ENCODE measurements around the gene HAND2.

HAND2 gene

DNA sequence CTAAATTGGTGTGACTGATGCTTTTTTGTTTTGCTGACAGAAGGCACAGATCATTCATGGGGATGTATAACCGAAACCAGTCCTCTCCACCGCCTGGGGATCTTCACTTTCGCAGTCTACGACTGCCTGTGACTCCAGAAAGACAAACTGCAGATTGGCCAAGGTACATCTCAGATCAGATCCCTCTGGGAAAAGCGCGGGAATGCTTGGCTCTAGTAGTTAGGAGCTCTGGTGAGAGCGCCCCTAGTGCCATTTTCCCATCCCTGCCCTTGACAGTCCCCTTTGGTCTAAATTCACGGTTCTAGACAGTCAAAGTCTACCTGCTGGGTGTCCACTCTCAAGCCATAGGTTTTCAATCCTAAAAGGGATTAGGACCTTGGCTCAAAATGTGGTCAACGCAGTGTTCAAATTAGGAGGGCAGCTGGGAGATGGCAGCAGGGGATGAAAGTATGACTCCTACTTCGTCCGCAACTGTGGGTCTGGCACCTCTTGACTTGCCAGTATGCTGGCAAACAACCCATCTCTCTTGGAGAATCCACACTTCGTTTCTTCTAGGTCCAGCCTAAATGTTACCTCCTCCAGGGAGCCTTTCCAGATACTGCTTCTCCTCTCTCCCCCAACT, 6.9 kb upstream of the HAND2 start:
- no peak for DNase-seq (ENCODE audit: low read depth, low spot score)

GRCh38 chr4:173535957-173536356, 5.9 kb upstream of the HAND2 start:
- DNase-seq (ENCODE audit: low read depth, low spot score) = no peak

GRCh38 chr4:173535165-173535902, 5.3 kb upstream of the HAND2 start:
- DNase-seq (ENCODE audit: low read depth, low spot score) = no peak

- DNase-seq (ENCODE audit: low read depth, low spot score) = no peak
These were observed 4.4 kb upstream of the HAND2 start for GRCh38 chr4:173534434-173534833.

GRCh38 chr4:173532725-173533511, 2.9 kb upstream of the HAND2 start:
- DNase-seq (ENCODE audit: low read depth, low spot score) = no peak

DNA sequence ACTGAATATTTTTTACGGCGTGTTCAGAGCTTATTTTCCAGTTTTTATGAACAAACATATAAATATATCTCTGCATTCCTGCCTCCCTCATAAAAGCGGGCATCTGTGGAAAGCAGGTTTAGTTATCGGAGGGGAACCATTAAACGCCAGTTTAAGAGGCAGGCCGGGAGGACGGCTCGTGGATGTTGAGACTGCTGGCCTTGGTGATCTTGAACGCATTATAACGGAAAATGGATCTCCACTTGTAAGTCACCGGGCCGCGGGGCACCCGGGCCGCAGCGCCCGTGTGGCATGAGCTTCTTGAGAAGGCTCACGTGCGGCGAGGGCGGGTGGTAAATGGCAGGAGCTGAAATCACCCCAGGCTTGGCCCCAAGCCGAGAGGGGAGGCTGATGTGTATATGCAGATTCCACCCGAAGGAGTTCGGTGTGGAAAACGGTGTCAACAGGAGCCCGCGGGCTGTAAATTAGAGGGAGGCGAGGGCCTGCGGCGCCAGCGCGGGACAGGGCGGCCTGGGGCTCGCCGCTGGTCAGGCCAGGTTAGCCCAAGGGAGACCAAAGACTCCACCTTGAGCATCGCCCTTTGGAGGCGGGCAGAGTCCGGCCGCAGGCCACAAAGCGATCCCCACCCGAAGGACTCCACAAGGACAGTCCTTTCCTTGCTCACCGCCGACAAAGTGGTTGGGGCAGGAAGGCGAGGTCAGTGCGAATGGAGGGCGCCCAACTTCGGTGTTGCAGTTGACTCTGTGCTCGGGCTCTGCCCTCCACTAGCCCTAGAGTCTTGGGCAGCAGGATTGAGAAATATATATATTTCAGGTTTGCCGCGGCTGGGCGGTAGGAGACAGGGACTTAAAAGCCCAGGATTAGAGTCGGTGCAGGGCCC, 1.3 kb upstream of the HAND2 start:
- no peak for DNase-seq (ENCODE audit: low read depth, low spot score)

- no peak for DNase-seq (ENCODE audit: low read depth, low spot score)
These were observed 477 bp upstream of the HAND2 start for GRCh38 chr4:173530326-173531085.

- no peak for DNase-seq (ENCODE audit: low read depth, low spot score)
These were observed 1.4 kb downstream of the HAND2 start for GRCh38 chr4:173528378-173529321.

DNA sequence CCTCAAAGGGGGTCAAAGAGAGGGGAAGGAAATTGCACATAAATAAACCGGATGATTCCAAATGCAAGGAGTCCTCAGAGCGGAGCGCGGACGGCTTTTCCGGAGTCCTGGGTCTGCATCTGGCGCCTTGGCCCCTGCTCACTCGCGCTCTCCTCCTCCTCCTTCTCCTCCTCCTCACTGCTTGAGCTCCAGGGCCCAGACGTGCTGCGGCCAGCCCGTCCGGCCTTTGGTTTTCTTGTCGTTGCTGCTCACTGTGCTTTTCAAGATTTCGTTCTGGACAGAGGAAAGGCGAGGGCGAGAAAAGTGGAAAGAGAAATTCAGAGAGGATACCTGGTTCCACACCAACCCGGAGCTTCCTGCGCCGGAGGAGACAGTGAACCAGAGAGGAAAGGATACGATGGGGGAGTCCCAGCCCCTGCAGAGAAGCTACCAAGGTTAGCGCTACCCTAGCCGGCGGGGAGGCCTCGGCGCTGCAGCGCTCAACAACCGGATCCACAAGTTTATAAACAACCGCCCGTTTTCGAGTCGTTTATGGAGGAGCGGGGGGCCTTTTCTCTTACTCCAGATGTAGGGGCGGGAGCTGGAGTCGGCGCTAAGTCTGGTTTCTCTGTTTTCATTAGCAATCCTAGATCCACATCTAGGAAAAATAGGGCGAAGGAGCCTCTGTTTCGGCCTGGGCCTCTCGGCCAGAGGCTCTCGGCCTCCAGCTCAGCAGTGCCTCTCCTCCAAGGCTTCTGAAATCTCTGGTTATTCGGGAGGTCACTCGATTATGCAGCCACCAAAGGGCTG, 2.7 kb downstream of the HAND2 start:
- DNase-seq (ENCODE audit: low read depth, low spot score) = no peak

DNA sequence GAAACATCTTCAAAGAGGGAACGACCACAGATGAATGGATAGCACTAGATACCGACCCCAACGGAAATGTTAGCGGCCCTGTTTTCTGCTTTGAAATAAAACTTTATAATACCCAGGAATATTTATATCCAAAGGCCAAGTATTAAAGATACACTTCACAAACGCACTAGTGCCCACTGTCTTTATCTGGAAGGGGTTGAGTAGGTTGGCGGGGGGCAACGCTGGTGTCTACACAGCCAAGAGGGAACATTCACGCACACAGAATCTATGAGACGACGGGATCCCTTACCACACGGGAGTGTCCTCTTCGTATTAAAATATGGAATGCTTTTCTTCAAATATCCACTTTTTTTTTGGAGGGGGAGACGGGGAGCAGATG, 3.3 kb downstream of the HAND2 start:
- no peak for DNase-seq (ENCODE audit: low read depth, low spot score)

- DNase-seq (ENCODE audit: low read depth, low spot score) = no peak
These were observed 4.0 kb downstream of the HAND2 start for GRCh38 chr4:173526027-173526482.

- no peak for DNase-seq (ENCODE audit: low read depth, low spot score)
These were observed 4.7 kb downstream of the HAND2 start for GRCh38 chr4:173525118-173526011.

DNA sequence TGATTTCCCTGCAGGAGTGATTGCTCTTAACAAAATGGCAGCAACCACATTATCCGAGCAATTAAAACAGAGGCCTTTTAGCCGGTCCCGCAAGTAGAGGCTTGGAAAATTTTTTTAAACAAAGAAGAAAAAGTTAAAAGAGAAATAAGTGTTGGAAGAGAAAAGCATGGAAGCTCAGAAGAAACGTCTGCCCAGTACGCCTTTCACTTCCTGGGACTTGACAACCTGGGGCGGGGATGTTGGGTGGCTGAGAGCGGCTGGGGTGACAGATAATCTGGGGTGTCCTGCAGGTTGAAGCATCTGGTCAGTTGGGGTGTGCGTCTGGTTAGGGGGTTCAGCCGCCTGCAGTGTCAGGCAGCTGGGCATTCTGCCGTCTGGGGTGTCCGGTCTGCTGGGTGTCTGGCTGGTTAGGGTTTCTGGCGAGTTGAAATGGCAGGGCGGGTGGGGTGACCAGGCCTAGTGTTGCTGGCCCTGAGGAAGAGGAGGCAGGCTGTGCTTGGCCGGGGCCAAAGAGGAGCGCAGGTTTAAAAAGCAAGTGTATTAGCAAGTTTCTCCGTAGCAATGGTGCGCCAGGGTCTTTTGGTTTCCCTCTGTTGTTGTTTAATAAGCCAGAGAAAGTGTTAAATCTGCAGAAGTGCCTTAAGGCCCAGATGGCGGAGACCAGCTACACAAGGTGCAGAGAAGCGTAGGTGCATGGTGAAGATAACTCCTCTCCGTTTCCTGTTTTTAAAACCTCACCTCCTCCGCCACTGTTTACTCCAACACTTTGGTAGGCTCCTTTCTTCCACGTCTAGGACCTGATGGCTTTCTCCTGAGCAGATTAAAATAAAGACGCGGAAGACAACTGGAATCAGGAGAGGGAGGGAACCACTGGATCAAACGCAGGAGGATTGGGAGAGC, 5.6 kb downstream of the HAND2 start:
- DNase-seq (ENCODE audit: low read depth, low spot score) = no peak

GRCh38 chr4:173522951-173523395, 7.1 kb downstream of the HAND2 start:
- DNase-seq (ENCODE audit: low read depth, low spot score) = no peak

DNA sequence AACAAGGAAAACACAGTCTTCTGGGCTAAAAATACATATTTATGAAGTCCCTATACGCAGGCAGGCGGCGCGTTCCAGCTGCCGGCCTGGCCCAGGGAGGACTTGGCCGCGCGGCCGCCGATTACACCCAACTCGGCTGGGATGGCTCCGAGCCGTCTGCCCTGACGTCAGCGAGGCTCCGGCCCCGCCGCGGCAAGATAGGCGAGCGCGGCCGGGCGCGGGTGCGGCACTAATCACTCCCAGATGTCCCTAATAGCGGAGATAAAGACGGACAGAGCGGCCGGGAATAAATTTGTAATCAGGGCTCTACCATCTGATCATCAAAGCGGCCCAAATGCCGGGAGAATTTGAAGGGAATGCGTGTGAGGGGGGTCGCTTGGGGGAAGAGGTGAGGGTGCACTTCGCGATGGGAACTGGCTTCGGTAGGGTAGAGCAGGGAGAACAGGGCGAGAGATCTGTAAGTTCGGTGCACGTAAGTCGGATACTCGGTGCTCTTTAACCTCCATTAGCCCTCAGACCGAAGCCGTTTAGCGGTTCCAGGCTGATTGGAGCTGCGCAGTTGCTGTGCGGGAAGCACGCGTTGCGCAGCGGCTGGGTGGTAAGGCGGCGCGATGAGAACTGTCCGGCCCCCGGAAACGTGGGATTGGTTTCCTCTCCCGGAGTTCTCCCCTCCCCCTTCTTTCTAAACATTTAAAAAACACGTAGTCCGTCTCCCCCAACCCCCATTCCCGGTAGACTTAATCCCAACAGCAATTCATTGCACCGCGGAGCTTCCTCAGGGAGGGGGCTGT, 7.7 kb downstream of the HAND2 start:
- no peak for DNase-seq (ENCODE audit: low read depth, low spot score)
